ENCODE measurements around the gene APLP1.

APLP1 gene

GRCh38 chr19:35844482-35845214 is 23.7 kb upstream of the APLP1 start:
- TF ChIP-seq POLR2AphosphoS5 (IDR thresholded peaks at IDR 0.05; ENCODE audit: low read depth, low read length) (no peak), TAF1 (IDR thresholded peaks at IDR 0.05; ENCODE audit: borderline replicate concordance, low read depth, low read length) (no peak), POLR2A (IDR thresholded peaks at IDR 0.05; ENCODE audit: low read depth, low read length) (no peak)
- no peak for FAIRE-seq
- DNase-seq (ENCODE audit: insufficient read length), result no peak

GRCh38 chr19:35845215-35846037 is 22.9 kb upstream of the APLP1 start:
- no peak for FAIRE-seq
- no peak for DNase-seq (ENCODE audit: insufficient read length)
- no peak for TF ChIP-seq POLR2A (IDR thresholded peaks at IDR 0.05; ENCODE audit: low read depth, low read length)
- no peak for TF ChIP-seq TAF1 (IDR thresholded peaks at IDR 0.05; ENCODE audit: borderline replicate concordance, low read depth, low read length)
- no peak for TF ChIP-seq POLR2AphosphoS5 (IDR thresholded peaks at IDR 0.05; ENCODE audit: low read depth, low read length)

GRCh38 chr19:35846038-35846668 is 22.2 kb upstream of the APLP1 start:
- no peak for FAIRE-seq

GRCh38 chr19:35847911-35848310 is 20.5 kb upstream of the APLP1 start:
- TF ChIP-seq TAF1 (IDR thresholded peaks at IDR 0.05; ENCODE audit: borderline replicate concordance, low read depth, low read length), result no peak
- TF ChIP-seq POLR2AphosphoS5 (IDR thresholded peaks at IDR 0.05; ENCODE audit: low read depth, low read length), result no peak
- no peak for TF ChIP-seq POLR2A (IDR thresholded peaks at IDR 0.05; ENCODE audit: low read depth, low read length)
- DNase-seq (ENCODE audit: insufficient read length) (no peak), FAIRE-seq (no peak)

More at GRCh38 chr19:35846038-35846668, 22.2 kb upstream of the APLP1 start:
- DNase-seq (ENCODE audit: insufficient read length), result no peak
- TF ChIP-seq TAF1 (IDR thresholded peaks at IDR 0.05; ENCODE audit: borderline replicate concordance, low read depth, low read length) (no peak), POLR2AphosphoS5 (IDR thresholded peaks at IDR 0.05; ENCODE audit: low read depth, low read length) (no peak), POLR2A (IDR thresholded peaks at IDR 0.05; ENCODE audit: low read depth, low read length) (no peak)

- FAIRE-seq (no peak), DNase-seq (ENCODE audit: insufficient read length) (no peak)
- TF ChIP-seq POLR2A (IDR thresholded peaks at IDR 0.05; ENCODE audit: low read depth, low read length) (no peak), TAF1 (IDR thresholded peaks at IDR 0.05; ENCODE audit: borderline replicate concordance, low read depth, low read length) (no peak), POLR2AphosphoS5 (IDR thresholded peaks at IDR 0.05; ENCODE audit: low read depth, low read length) (no peak)
Observed at GRCh38 chr19:35848486-35848885, 19.9 kb upstream of the APLP1 start.

GRCh38 chr19:35848919-35849505 is 19.4 kb upstream of the APLP1 start:
- no peak for TF ChIP-seq POLR2AphosphoS5 (IDR thresholded peaks at IDR 0.05; ENCODE audit: low read depth, low read length)
- no peak for TF ChIP-seq TAF1 (IDR thresholded peaks at IDR 0.05; ENCODE audit: borderline replicate concordance, low read depth, low read length)
- no peak for TF ChIP-seq POLR2A (IDR thresholded peaks at IDR 0.05; ENCODE audit: low read depth, low read length)
- no peak for DNase-seq (ENCODE audit: insufficient read length)
- no peak for FAIRE-seq

- DNase-seq (ENCODE audit: insufficient read length), result no peak
- TF ChIP-seq TAF1 (IDR thresholded peaks at IDR 0.05; ENCODE audit: borderline replicate concordance, low read depth, low read length) (no peak), POLR2A (IDR thresholded peaks at IDR 0.05; ENCODE audit: low read depth, low read length) (no peak), POLR2AphosphoS5 (IDR thresholded peaks at IDR 0.05; ENCODE audit: low read depth, low read length) (no peak)
- no peak for FAIRE-seq
Observed at GRCh38 chr19:35851213-35852028, 17.0 kb upstream of the APLP1 start.

GRCh38 chr19:35852029-35852780 is 16.2 kb upstream of the APLP1 start, which contains the start of gene NPHS1:
Gene NPHS1, minus strand, starts transcription at chr19:35852504. Its CDS starts 667 bp downstream, at chr19:35851837.
- no peak for TF ChIP-seq POLR2AphosphoS5 (IDR thresholded peaks at IDR 0.05; ENCODE audit: low read depth, low read length)
- TF ChIP-seq POLR2A (IDR thresholded peaks at IDR 0.05; ENCODE audit: low read depth, low read length), result no peak
- DNase-seq (ENCODE audit: insufficient read length) (no peak), FAIRE-seq (no peak)

GRCh38 chr19:35853038-35853756 is 15.2 kb upstream of the APLP1 start:
- no peak for DNase-seq (ENCODE audit: insufficient read length)
- no peak for TF ChIP-seq POLR2A (IDR thresholded peaks at IDR 0.05; ENCODE audit: low read depth, low read length)
- no peak for TF ChIP-seq POLR2AphosphoS5 (IDR thresholded peaks at IDR 0.05; ENCODE audit: low read depth, low read length)
- no peak for TF ChIP-seq TAF1 (IDR thresholded peaks at IDR 0.05; ENCODE audit: borderline replicate concordance, low read depth, low read length)
- no peak for FAIRE-seq
